K562 (cell line): ENCODE results near the gene BEST2. TPM values are rescaled to one million over a fixed set of nuclear protein-coding genes. Genes with fewer than 3 reads are reported as not detected.
A peak's percentile ranks its signal among the peaks of the same experiment; 100 is the strongest.

ENCODE experiments used
- BRF1 ChIP-seq: IDR thresholded peaks from 3 replicates; pipeline ENCODE4 v1.6.1; 2011; ENCODE audit warnings: borderline replicate concordance, mild to moderate bottlenecking; ENCODE audit not compliant: insufficient read length; ENCODE audit errors: extremely low read depth
- ETS2 ChIP-seq: IDR thresholded peaks from 2 replicates; pipeline ENCODE4 v1.6.1; 2016; ENCODE audit warnings: borderline replicate concordance, missing genetic modification characterization, mild to moderate bottlenecking, moderate library complexity, missing compliant biosample characterization; ENCODE audit not compliant: poor library complexity, severe bottlenecking
- ETV6 ChIP-seq, 3 experiments: fragments of 150-350 bp in 1 of 3; sonication (generic) in 1 of 3; formaldehyde crosslinking in 1 of 3; IDR thresholded peaks; 2 replicates each; pipeline versions ENCODE4 v1.6.1 to v1.8.0; 2014 to 2022; ENCODE audit warnings: borderline replicate concordance in 2 of 3, low read depth in 2 of 3, antibody characterized with exemption in 1 of 3, low read length in 1 of 3, mild to moderate bottlenecking in 1 of 3, missing genetic modification reagents in 1 of 3
- HCFC1 ChIP-seq: IDR thresholded peaks from 2 replicates; pipeline ENCODE4 v1.6.1; 2012; ENCODE audit warnings: low read depth, low read length, improper control_type of control experiment
- IRF9 ChIP-seq: fragments of 450-650 bp; IDR thresholded peaks from 2 replicates; pipeline ENCODE4 v1.6.1; 2016; ENCODE audit warnings: missing biosample characterization, missing genetic modification characterization
- LCOR ChIP-seq: sonication (generic); formaldehyde crosslinking; IDR thresholded peaks from 2 replicates; pipeline ENCODE4 v1.8.0; 2022; ENCODE audit warnings: mild to moderate bottlenecking, missing genetic modification reagents
- NFATC3 ChIP-seq: fragments of 450-650 bp; IDR thresholded peaks from 2 replicates; pipeline ENCODE4 v1.6.1; 2017; ENCODE audit warnings: mild to moderate bottlenecking
- PHF8 ChIP-seq: fragments of 200-600 bp; sonication (generic); IDR thresholded peaks from 2 replicates; pipeline ENCODE4 v1.6.1; 2012; ENCODE audit warnings: mixed run types, mild to moderate bottlenecking, inconsistent platforms, low read length, moderate library complexity, borderline replicate concordance
- SREBF1 ChIP-seq: fragments of 150-350 bp; IDR thresholded peaks from 2 replicates; pipeline ENCODE4 v1.6.1; 2014; ENCODE audit warnings: antibody characterized with exemption, low read depth, low read length, borderline replicate concordance
- SRSF7 ChIP-seq: fragments of 200-400 bp; formaldehyde crosslinking; optimal IDR thresholded peaks from 2 replicates; pipeline ENCODE3; 2017; ENCODE audit warnings: mild to moderate bottlenecking, low read depth, low read length
- YY1 ChIP-seq, 3 experiments: IDR thresholded peaks; 2 replicates each; pipeline ENCODE4 v1.6.1; 2011; ENCODE audit warnings: low read length in 2 of 3, mild to moderate bottlenecking in 2 of 3, moderate library complexity in 2 of 3, borderline replicate concordance in 1 of 3, control low read depth in 1 of 3, low read depth in 1 of 3; ENCODE audit not compliant: insufficient read depth in 3 of 3, insufficient replicate concordance in 2 of 3, control insufficient read depth in 1 of 3, insufficient read length in 1 of 3; ENCODE audit errors: extremely low read depth in 1 of 3
- ZNF224 ChIP-seq: sonication (generic); formaldehyde crosslinking; IDR thresholded peaks from 2 replicates; pipeline ENCODE4 v1.8.0; 2022; ENCODE audit warnings: mild to moderate bottlenecking, missing genetic modification reagents
- polyA plus RNA-seq, 8 experiments: library from polyadenylated mRNA; depleted of rRNA in 4 of 8; stranded (reverse) in 5 of 8; unstranded in 3 of 8; fragments of >200 nt; fragmentation: Nextera tagmentation in 2 of 8; fragmentation: Illumina TruSeq in 1 of 8; extraction: Ambion mirVana in 2 of 8; extraction: Trizol in 1 of 8; gene quantifications; 2 replicates each; pipeline versions ENCODE4 v1.2.1 to v1.2.3, GENCODE V29; 2011 to 2014; ENCODE audit warnings: inconsistent platforms in 1 of 8, missing spikeins in 1 of 8
- total RNA-seq, 7 experiments: library from RNA; depleted of rRNA in 6 of 7; stranded (reverse); fragments of >200 nt in 6 of 7; fragmentation: Illumina TruSeq in 2 of 7; extraction: Trizol in 2 of 7; gene quantifications; 2 replicates each; pipeline versions ENCODE4 v1.2.1 to v1.2.3, GENCODE V29; 2011 to 2021; ENCODE audit warnings: low replicate concordance in 1 of 7

Gene BEST2
- total and polyA plus RNA-seq, 9 of the 15 experiments (the other 6 are each of a cell fraction or from before 2014, with no cell fraction given) = not detected

- peak; percentile 90 to 99 (median 98) for TF ChIP-seq YY1 (IDR thresholded peaks at IDR 0.05; ENCODE audit: borderline replicate concordance in 1 of 3, control insufficient read depth in 1 of 3, extremely low read depth in 1 of 3, insufficient read depth in 3 of 3, insufficient read length in 1 of 3, insufficient replicate concordance in 2 of 3, low read depth in 1 of 3, low read length in 2 of 3)
- TF ChIP-seq SREBF1 = peak; percentile 76; the same call in 1 of the 2 replicates
- no peak for TF ChIP-seq ETV6 (IDR thresholded peaks at IDR 0.05; ENCODE audit: borderline replicate concordance in 1 of 2, low read depth in 2 of 2, low read length in 1 of 2)
- no peak for TF ChIP-seq ETV6 (CRISPR knock-in tag; IDR thresholded peaks at IDR 0.05; ENCODE audit: borderline replicate concordance)
- peak; percentile 61; the same call in 1 of the 2 replicates for TF ChIP-seq LCOR (CRISPR knock-in tag)
- no peak for TF ChIP-seq ZNF224 (CRISPR knock-in tag)
- peak; percentile 89 for TF ChIP-seq PHF8
- TF ChIP-seq BRF1 = no peak
- peak; percentile 75 for TF ChIP-seq HCFC1
- TF ChIP-seq ETS2 = peak; percentile 33
- 0 out of 2 replicates have a peak, but pooled peaks have one; percentile 53 for TF ChIP-seq NFATC3
- TF ChIP-seq IRF9 (tag) = no peak
- TF ChIP-seq SRSF7 = no peak
These were observed 14.4 kb upstream of the BEST2 start, which contains the start of gene GET3 (continued) for GRCh38 chr19:12736995-12737834.
